Stimulated activated naive CD4-positive, alpha-beta T cell (primary cell): ENCODE data around the gene PLPP4.

Source experiments
- DNase-seq, 6 experiments: peaks; one replicate each; lab custom pipeline; 2025; lab: John Stamatoyannopoulos, UW

PLPP4 gene

GRCh38 chr10:120456143-120456625, 843 bp upstream of the PLPP4 start:
- DNase-seq, result no peak

- DNase-seq, result no peak
These were observed 575 bp downstream of the PLPP4 start for GRCh38 chr10:120457431-120458172.

GRCh38 chr10:120458432-120458831, 1.4 kb downstream of the PLPP4 start:
- DNase-seq, result no peak

- DNase-seq, result no peak
These were observed 2.2 kb downstream of the PLPP4 start for GRCh38 chr10:120459185-120459584.

GRCh38 chr10:120460186-120460585, 3.2 kb downstream of the PLPP4 start:
- no peak for DNase-seq

- DNase-seq, result no peak
These were observed 3.7 kb downstream of the PLPP4 start for GRCh38 chr10:120460776-120461175.

GRCh38 chr10:120462018-120462682, 5.1 kb downstream of the PLPP4 start:
- no peak for DNase-seq

GRCh38 chr10:120465138-120465537, 8.1 kb downstream of the PLPP4 start:
- DNase-seq, result no peak

GRCh38 chr10:120466006-120466405, 9.0 kb downstream of the PLPP4 start:
- no peak for DNase-seq

GRCh38 chr10:120473593-120473992, 16.6 kb downstream of the PLPP4 start:
- no peak for DNase-seq

- DNase-seq, result no peak
These were observed 17.9 kb downstream of the PLPP4 start for GRCh38 chr10:120474956-120475355.

- DNase-seq, result no peak
These were observed 19.1 kb downstream of the PLPP4 start for GRCh38 chr10:120475844-120476791.

- no peak for DNase-seq
These were observed 20.2 kb downstream of the PLPP4 start for GRCh38 chr10:120477021-120477742.

- DNase-seq, result no peak
These were observed 20.7 kb downstream of the PLPP4 start for GRCh38 chr10:120477743-120478141.

GRCh38 chr10:120478386-120478785, 21.4 kb downstream of the PLPP4 start:
- DNase-seq, result no peak

- no peak for DNase-seq
These were observed 22.5 kb downstream of the PLPP4 start for GRCh38 chr10:120479506-120479905.

GRCh38 chr10:120480065-120480600, 23.1 kb downstream of the PLPP4 start:
- no peak for DNase-seq

- DNase-seq, result no peak
These were observed 23.8 kb downstream of the PLPP4 start for GRCh38 chr10:120480848-120481247.

GRCh38 chr10:120483006-120483405, 26.0 kb downstream of the PLPP4 start:
- no peak for DNase-seq

GRCh38 chr10:120483651-120484301, 26.7 kb downstream of the PLPP4 start:
- DNase-seq, result no peak

GRCh38 chr10:120485946-120486345, 28.9 kb downstream of the PLPP4 start:
- no peak for DNase-seq
